Activated naive CD4-positive, alpha-beta T cell (primary cell): ENCODE measurements around the gene HMCN1.

ENCODE experiments used
- DNase-seq, 4 experiments: peaks; one replicate each; lab custom pipeline; 2025; lab: John Stamatoyannopoulos, UW

Gene HMCN1

DNA sequence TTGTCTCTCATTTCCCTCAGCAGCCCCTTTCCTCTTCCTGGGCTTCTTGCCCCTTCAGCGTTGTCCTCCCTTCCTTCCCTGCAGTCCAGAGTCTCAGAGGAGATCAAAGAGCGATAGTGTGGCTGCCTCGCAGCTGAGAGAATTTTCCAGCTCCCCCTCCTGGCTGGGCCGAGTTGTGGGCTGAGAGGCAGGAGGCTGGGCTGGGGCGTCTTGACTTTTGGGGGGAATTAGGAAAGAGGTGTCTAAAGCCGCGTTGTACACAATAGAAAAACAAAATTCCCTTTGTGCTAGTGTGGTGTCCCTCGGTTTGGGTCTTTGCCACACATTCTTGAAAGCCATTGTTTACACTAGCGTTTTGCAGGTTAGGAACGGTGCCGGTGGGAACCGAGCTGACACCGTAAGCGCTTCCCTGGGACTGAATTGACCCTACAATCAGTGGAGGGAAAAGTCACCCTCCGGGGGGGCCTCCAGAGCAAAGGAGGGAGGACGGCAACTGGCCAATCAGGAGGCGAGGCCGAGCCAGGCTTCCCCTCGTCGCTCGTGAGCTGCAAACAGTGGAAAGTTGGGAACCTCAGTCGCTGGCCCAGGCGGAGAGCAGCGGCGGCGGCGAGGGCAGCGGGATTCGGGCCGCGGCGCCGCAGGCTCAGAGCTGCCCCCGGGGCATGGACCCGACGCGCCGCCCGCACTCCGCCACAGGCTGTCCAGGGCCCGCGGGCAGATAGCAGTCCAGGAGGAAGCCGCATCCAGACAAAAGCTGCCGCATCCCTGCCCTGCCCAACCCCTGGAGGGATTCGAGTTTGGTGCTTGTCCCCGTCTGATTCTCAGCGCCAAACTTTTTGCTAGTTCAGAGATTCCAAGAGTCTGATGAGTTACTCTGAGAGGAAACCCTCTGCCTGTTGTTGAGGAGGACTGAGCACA, at the start of gene HMCN1:
TSS of gene HMCN1 (plus strand) at position 574 of the 918 bp plus-strand sequence. CDS start 389 bp downstream, outside the sequence.
- DNase-seq, result no peak

DNA sequence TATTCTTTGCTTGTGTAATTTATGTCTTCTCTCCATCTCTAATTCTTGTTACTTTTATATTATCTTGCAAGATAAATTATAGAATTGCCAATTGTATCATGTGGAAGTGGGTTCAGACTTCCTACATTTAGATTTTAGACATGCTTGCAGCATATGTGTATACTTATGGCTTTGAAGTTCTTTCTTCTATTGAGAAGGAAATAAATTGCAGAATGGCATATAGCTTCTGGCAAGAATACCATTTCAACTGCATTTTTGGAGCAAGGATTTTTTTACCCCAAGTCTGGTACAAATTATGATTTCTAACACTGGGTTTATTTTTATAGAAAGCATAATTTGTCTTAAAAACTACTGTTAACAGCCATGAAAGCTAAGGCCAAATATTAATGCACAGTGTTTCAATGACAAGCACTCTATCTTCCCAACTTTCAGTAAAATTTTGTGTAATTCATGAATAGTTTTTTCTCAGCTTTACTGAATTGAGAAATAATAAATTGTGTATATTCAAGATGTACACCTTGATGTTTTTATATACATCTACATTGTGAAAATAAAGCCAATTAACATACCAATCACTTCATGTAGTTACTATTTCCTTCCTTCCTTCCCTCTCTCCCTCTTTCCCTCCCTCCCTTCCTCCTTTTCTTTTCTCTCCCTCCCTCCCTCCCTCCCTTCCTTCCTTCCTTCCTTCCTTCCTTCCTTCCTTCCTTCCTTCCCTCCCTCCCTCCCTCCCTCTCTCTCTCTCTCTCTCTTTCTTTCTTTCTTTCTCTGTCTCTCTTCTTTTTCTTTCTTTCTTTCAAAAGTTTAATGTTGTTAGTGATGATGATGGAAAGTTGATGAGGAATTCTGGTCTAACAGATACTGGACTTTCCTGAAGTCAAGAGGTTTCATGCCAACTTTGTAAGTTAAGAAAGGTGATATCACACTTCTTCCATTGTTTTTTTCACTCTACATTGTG, 47.1 kb upstream of the HMCN1 start:
- DNase-seq, result no peak

DNA sequence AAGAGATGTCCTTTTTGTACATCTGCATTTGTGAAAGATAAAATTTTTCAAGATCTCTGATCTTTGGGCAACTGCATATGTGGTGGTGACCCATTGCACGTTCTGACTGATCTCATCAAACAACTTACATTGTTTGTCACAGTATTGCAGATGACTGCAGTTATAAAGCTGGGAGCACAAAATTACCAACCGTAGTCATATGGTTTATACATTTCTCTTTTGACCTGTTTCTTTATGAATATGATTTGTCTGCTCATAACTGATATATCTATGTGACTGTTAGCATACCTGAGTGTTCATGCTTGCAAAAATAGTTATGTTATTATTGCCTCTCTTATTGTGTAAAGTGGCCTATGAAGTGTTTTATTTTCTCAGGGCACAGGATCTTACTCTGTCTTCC, 43.7 kb upstream of the HMCN1 start:
- no peak for DNase-seq

DNA sequence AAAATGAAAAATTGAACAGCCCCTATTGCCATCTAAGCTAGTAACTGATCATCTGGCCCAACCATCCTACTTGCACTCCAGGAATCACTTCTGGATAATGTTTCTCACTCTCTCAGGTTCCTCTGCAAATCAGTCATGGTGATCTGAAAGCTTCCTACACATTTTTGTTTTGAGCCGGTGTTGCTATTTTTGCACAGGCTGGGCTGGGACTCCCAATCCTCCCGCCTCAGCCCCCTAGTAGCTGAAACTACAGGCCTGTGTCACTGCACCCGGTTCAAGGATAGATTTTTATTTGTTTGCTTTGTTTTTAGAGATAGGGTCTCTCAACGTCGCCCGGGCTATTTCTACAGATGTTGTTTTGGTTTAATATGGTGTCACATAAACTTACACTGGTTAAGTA, 40.5 kb upstream of the HMCN1 start:
- no peak for DNase-seq

DNA sequence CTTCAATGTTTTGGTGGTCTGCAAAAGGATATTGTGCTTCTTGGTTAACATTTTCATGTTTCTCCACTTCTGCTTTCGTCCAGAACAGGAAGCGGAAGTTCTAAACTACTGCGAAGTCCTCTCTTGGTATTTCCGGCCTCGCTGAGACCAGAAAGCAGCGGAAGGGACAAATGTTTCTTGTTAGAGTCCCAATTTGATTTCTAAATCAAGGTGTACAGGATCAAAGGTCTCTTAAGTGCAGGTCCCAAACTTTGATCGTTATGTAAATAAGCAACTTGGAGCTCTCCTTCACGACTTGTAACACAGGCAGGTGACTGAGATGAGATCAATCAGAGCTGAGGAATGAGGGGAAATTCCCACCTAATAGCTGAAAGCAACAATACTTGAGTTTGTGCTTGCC, 40.1 kb upstream of the HMCN1 start:
- DNase-seq, result no peak

DNA sequence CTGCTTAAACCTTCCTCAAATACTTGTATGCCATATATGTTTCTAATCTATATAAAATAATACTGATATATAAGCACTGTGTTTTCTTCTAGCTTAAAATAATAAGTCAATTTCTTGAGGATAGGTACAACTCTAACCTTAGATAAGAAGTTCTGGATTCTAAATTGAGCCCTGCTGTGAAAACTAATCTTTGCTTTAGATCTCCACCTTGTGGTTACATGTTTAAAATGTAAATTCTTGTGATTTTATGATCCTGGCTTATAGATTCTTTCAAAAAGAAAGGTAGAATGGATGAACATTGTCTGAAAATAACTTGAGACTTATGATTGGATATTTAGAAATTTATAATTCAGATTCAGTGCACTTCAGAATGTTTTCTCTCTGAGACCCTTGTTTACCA, 38.9 kb upstream of the HMCN1 start:
- DNase-seq, result no peak

- no peak for DNase-seq
Measured at GRCh38 chr1:185696422-185697150, 37.6 kb upstream of the HMCN1 start.

- no peak for DNase-seq
Measured at GRCh38 chr1:185699874-185700273, 34.3 kb upstream of the HMCN1 start.

GRCh38 chr1:185701650-185702049, 32.5 kb upstream of the HMCN1 start:
- DNase-seq, result no peak

GRCh38 chr1:185704181-185704580, 30.0 kb upstream of the HMCN1 start:
- DNase-seq, result no peak

- DNase-seq, result no peak
Measured at GRCh38 chr1:185716095-185716494, 18.1 kb upstream of the HMCN1 start.

- no peak for DNase-seq
Measured at GRCh38 chr1:185719021-185719420, 15.2 kb upstream of the HMCN1 start.

- DNase-seq, result no peak
Measured at GRCh38 chr1:185720633-185721272, 13.4 kb upstream of the HMCN1 start.

GRCh38 chr1:185721553-185721952, 12.6 kb upstream of the HMCN1 start:
- no peak for DNase-seq

- no peak for DNase-seq
Measured at GRCh38 chr1:185722098-185722497, 12.1 kb upstream of the HMCN1 start.

GRCh38 chr1:185727726-185728125, 6.5 kb upstream of the HMCN1 start:
- no peak for DNase-seq

DNA sequence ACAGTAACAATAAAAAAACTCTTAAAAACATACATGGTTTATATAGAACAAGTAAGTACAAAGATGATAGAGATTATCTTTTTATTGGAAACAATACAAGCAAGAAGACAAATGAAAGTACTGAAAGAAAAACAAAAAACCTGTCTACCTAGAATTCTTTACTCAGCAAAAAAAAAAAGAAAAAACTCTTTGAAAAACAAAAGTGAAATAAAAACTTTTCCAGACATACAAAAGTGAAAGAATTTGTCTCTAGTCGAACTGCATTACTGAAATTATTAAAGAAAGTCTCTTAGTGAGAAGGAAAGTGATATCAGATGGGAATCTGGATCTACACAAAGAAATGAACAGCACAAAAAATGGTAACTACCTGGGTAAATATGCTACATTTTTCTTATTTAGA, 2.7 kb upstream of the HMCN1 start:
- no peak for DNase-seq

- DNase-seq, result no peak
Measured at GRCh38 chr1:185732951-185733350, 1.2 kb upstream of the HMCN1 start.

DNA sequence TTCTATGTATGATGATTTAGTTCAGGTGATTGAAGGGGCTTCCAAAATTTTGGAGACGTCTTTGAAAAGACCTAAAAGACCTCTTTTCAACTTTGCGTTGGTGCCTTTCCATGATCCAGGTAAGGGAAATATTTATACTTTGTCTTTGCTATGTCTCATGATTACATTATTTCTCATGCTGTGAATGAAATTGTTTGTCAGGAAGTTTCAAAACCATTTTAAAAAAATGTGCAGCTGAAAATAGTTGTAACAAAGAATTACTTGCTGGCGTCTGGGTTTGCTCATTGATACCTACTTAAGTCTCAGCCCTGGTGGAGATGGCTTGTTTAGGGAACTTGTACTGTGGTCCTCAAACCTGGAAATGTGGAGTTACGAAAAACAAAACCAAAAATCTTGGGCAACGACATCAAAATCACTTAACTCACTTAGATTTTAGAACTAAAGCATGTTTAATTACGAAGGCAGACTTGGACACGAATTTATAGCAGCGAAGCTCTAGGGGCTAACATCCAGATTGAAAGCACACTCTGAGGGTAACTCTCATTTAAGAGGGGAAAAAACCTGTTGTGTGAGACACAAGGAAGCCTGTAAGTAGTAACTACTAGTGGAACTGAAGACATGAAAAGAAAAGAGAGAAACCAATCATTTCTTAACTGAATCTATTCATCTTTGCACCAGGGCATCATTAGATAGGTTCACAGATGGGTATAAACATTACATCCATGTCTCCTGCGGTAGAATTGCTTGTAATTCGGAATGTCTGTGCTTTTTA, 924 bp downstream of the HMCN1 start:
- DNase-seq, result no peak

- no peak for DNase-seq
Measured at GRCh38 chr1:185735701-185736064, 1.5 kb downstream of the HMCN1 start.

DNA sequence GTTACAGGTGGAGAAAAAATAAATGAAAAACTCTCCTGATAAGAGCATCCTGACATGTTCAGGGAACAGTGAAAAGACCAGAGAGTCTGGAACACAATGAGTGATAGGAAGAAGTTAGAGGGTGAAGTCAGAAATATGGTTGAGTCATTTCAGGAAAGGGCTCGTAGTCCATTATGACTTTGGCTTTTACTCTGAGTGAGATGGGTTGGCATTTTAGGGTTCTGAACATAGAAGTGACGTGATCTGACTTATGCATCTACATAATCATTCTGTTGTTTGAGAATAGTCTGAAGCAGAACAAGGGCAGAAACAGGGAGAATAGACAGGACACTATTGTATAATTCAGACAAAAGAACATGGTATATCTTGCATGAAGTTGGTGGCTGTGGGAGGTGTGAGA, 5.8 kb downstream of the HMCN1 start:
- DNase-seq, result no peak
